ENCODE data around the gene EXOC6B.

DNA sequence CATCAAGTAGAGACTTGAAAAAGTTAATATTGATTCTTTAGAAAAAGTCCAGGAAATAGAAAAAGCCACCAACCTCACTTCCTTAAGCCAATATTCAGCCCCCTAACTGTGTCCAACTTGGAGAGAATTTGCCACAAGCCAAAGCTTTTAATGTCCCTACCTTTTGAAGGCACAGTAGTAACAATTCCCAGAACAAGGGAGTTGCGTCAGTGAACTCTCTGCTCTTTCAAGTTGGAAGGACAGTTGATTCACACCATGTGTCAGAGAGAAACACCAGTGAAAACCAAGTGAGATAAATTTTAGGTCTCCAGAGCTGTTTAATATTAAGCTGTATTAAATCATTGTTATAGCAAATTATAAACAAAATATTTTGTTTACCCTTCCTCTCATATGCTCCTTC is 66.1 kb downstream of the EXOC6B start:
- TF ChIP-seq SMAD1 (IDR thresholded peaks at IDR 0.05; ENCODE audit: low read depth, partially characterized antibody) = no peak
- TF ChIP-seq HDAC6 (IDR thresholded peaks at IDR 0.05; ENCODE audit: unreplicated experiment) = no peak
- no peak for TF ChIP-seq PAX8 (IDR thresholded peaks at IDR 0.05)
- no peak for TF ChIP-seq RCOR1 (conservative IDR thresholded peaks at IDR 0.05; ENCODE audit: low read depth, low read length)
- no peak for TF ChIP-seq RBBP5 (conservative IDR thresholded peaks at IDR 0.05)
- no peak for TF ChIP-seq EP300 (IDR thresholded peaks at IDR 0.05; ENCODE audit: borderline replicate concordance in 1 of 2, control insufficient read depth in 1 of 2, low read depth in 2 of 2, low read length in 2 of 2)

All from GM12878 (cell line).